HG02623 (cell line): ENCODE results near the gene C12orf50.
"Not testable (repeated sequence)": the region's sequence is repeated elsewhere in the genome, so short reads cannot be mapped to it uniquely, and the experiment has no call there.

Experiments used
- ATAC-seq: cut with Tn5 transposase; IDR thresholded peaks from one replicate; pipeline ENCODE4 v1.9.1; 2021; ENCODE audit warnings: moderate library complexity; ENCODE audit not compliant: unreplicated experiment

C12orf50 gene

DNA sequence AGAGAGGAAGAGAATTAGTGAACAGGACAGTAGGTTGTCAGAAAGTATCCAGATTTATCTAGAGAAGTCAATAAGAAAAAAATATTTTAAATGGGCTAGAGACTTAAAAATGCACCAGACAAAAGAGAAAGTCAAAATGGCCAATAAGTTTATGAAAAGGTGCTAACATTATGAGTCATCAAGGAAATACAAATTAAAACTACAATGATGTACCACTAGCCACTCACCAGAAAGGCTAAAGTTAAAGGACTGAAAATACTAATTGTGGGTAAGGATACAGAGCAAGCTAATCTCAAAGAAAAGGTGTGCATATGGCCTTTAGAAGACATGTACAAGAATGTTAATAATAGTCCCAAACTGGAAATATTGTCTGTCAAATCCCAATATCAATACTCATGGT, 37.7 kb downstream of the C12orf50 start:
- no peak for ATAC-seq

DNA sequence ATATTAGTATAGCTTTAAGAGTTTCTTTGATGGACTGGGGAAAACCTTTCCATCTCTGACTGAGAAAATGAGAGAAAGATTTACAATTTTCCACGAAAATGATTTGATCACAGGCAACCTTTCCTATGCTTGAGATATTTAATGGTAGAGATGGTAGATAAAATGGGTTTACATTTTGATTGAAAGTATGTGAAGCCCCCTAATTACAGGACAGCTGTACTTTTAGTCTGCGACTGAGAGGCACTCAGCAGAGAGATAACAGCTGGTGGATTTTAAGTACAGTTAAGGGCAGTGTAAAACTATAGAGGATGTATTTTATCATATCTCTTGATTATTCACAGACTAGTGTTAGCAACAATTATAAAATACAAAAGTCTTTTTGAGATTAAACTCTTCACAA, 40.7 kb downstream of the C12orf50 start:
- ATAC-seq: no peak

DNA sequence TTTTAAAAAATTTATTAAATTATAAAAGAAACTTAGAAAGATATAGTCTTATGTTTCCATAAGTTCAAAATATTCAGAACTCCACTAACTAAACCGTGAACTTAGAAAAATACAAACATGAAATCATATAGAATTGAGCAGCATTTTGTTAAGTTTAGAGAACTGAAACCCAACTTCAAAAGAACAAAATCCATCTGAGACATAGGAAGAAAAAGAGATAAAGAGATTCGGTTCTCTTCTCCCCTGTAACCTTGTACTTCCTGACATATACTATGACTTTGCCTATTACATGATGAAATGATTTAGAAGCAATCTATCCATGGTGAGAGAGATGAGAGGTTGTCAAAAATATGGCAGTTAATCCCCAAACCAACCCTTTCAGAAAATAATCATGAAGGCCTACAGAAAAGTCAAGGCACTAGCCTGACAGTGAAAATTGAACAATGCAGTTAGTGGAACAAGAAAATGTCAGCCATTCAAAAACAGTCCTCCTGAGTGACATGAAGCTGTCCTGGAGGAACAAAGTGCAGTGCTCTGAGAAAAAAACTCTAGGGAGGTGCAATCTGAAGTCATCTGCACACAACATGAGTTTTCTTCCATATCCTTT, 44.0 kb downstream of the C12orf50 start:
- ATAC-seq: no peak

DNA sequence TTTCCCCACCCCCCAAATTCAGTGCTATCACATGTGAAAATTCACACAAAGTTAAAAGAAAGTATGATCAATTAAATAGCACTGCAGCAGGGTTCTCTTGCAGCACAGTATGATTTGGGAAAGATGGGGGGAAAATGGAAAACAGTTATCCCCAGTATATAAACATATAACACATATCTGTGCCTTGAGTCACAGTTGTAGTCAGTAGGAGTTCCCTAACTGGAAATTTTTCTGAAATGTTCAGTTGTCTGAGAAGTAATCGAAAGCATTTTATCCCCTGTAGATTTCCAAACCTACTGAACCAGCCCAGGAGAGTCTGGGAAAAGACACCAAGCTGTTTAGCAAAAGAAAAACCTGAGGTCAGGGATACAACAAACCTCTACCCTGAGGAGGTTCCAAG, 47.0 kb downstream of the C12orf50 start:
- ATAC-seq: no peak

DNA sequence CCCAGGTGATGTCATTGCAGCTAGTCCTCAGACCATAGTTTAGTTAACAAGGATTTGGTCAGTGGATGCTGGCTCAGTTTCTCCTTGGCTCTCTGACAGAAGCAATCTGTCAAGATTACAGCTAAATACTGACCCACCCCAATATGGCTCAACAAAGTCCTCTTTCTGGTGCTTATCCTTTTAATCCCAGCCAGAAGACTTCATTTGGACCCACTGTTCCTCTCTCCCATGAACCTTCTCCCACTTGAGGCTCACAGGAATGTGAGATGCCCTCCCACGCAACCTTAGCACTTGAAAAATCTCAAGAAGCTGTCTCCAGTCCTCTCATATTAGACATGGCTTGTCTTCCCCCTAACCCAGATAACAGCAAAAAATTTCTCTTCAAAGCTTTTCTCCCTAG, 47.7 kb downstream of the C12orf50 start:
- no peak for ATAC-seq

DNA sequence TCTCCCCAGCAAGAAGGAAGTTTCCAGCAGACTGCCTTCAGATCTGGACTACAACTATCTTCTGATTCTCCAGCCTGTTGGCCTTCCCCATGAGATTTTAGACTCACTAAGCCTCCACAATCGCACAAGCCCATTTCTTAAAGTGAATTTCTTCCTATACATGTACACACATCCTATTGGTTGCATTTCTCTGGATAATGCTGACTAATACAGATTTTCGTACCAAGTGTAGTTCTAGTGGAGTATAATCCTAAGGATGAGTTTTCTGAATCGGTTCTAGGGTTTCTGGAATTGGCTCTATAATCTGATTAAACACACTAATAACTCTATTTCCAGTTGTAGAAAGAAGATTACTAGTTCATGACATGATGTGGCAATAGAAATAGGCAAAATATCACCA, 53.3 kb downstream of the C12orf50 start:
- no peak for ATAC-seq

DNA sequence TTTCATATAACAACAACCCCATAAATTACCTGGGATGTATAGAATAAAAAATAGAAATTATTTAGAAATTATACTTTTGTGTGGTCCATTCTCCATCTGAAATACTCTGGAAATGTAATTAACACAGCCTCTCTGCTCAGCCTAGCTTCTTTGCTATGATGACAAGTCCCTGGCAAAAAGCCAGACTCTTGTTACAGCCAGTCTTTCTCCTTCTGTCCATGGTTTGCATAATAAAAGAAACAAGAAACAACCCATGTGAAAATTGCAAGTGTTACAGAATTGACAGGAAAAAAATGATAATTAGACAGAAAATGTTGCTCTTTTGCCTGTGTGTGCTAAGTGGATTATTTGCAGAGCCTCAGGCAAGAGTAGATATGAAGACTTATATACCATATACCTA, 61.3 kb downstream of the C12orf50 start:
- ATAC-seq: no peak

DNA sequence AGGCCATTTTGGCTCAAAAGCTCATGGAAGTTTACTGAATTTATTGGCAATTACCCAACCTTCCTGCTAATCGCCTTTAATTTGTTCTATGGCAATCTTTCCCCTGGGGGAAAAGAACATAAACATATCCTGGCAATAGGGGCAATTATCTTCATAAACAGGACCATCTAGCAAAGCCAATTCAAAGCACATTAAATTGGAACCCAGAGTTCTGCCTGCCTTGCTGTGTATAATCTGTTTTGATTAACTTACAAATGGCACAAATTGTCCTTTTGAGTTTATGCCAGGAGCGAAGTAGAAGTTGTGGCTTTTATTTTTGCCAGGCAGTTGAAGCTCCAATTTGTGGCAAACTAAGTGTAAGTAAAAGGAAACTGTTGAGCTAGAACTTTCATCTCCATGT, 68.6 kb downstream of the C12orf50 start:
- ATAC-seq: no peak

DNA sequence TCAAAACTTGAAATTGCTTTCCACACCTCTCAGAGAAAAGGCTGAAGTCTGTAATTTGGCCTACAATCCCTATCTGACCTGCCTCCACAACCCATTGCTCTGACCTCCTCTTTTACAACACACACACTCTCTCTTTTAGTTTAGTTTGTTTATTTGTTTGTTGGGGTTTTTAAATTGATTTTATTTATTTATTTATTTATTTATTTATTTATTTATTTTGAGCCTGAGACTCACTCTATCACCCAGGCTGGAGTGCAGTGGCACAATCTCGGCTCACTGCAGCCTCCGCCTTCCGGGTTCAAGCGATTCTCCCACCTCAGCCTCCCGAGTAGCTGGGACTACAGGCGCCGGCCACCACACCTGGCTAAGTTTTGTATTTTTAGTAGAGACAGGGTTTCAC, 75.2 kb downstream of the C12orf50 start:
- not testable (repeated sequence) for ATAC-seq

DNA sequence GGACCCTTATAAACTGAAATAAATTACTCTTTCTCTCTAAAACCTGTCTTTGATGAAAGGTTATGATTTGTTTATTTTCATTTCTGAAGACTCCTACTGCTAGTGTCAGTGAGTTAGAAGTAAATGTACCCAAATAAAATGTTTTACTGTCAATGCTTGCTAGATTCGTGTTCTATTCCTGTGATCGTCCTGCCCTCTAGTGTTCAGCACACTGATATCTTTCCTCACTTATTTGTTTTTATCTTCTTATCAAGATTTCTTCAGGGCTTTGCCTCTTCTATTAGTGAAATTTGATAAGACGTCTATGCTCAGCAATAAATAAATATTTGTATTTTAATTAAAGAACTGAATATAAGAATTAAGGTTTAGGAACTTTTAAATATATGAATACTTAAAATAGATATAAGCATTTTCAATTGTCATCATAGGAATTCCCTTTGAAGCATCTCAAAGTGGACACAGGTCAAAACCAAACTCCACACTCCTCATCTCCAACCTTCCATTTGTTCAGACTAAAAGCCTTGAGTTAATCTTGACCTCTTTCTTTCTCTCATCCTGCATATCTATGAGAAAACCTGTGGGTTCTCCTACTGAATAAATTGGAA, 75.8 kb downstream of the C12orf50 start:
- no peak for ATAC-seq

DNA sequence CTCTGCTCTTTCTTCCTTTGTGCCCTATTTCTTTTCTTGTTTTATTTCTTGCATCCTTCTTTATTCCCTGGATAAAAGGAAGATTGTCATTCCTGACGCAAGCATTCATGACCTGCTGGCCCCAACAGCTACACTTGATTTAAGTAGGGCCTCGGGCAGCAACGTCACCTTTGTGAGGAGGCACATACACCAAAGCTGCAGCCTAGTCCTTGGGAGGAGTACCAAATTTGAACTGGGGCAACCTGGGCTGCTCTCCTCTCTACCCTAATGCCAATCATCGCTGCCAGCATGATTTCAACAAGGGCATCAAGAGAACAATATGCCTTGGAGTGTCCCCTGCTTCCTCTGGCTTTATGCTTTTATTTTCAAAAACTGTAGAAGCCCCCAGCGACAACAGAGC, 76.4 kb downstream of the C12orf50 start:
- no peak for ATAC-seq

DNA sequence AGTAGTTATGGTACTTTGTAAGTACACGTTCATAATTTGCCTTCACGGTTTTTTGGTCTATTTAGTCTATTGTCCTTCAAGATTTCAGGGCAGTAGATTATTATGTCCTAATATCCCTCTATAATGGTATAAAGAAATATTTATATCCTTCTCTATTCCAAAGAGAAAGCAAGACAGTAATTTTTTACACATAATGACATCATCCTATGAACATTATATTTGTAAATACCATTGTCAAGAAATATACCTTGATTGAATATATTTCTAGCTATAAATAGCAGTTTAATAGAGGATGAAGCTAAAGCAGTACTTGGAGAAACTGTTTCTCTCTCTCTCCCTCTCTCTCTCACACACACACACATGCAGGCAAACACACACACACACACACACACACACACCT, 77.0 kb downstream of the C12orf50 start:
- no peak for ATAC-seq

DNA sequence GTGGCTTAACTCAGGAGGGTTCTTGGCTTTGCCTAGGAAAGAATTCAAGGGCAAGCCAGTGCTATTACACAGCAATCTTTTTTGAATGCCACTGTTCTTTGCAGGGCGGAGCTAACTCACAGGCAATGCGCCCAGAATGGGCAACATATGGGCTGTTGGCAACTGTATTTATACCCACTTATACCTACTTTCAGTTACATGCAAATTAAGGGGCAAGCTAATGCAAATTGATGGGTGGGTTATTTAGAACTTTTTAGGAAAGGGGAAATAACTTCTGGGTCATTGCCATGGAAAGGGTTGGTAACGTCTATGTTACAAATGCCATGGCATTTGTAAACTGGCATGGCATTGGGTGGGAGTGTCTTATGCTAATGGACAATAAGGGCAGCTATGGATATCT, 85.4 kb downstream of the C12orf50 start:
- ATAC-seq: no peak

DNA sequence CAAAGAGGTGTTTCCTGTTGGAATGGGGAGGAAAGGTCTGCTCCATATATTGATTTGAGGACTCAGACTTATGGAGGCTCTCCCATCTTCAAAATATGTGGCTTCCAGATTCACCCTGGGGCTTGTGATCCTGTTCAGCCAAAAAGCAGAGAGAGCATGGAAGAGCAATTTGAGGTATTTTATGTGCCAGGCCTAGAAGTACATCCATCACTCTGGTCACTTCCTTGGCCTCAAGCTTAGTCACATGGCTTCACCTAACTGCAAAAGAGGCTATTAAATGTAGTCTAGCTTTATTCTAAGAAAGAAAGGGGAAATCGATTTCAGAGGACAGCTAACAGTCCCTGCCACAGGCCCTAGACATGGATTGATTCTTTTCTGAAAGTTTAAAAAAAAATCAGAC, 86.2 kb downstream of the C12orf50 start:
- ATAC-seq: no peak

DNA sequence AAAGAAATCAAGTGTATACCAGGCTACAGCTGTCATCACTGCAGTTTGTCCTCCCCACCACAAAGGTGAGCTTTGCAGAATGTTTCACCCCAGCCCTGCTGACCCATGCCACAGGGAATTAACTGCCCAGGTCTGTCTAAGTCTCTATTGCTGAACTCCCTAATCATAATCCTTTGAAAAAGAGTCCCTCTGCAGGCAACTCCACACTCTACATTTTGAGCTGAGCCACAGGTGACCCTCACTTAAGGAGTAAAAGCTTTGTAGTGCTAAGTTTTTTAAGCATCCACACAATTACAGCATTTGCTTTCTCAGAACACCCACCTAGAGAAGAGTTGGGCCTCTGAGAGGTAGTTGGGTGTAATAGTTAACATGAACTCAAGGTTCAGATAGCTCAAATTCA, 90.0 kb downstream of the C12orf50 start:
- ATAC-seq: no peak

DNA sequence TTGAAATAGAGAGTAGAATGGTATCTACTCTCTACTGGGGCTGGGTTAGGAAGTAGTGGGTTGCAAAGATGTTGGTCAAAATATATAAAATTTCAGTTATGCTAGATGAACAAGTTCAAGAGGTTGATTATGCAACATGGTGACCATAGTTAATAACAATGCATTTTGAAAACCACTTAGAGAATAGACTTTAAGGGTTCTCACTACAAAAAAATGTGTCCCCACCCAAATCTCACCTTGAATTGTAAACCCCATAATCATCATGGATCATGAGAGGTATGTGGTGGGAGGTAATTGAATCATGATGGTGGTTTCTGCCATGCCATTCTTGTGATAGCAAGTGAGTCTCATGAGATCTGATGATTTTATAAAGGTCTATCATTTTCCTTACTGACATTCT, 94.0 kb downstream of the C12orf50 start:
- ATAC-seq: no peak

DNA sequence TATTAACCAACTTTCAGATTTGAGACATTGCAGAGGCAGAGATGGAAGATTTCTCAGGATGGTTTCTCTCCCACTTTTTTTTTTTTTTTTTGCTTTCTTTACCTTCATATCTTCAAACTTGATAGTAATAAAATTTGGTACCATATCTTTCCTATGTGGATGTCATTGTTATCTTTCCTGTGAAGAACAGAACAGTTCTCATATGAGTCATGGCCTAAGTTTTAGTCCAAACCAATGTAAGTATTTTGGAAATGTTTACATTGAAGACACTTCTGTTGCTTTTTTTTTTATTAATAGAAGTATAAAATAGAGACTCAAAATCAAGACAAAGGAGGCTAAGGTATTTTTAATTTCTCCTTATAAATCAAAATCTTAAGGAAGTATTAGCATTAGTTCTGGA, 95.2 kb downstream of the C12orf50 start:
- ATAC-seq: no peak

DNA sequence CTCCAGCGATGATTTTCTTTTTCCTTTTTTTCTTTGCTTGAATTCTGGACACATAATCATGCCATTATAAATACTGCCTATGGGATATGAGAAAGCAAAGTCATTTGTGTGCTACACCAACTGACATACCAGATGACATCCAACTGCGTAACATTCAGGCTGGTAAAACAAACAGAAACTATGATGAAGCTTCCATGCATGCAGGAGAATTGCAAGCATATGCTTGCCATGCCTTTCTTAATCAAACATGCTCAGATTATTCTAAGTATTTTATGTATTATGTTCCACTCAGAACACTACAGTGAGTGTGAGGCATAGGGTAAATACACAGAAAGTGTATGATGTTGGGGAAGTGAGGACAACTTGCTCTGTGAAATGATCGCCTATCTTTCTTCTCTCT, 97.4 kb downstream of the C12orf50 start:
- ATAC-seq: no peak

DNA sequence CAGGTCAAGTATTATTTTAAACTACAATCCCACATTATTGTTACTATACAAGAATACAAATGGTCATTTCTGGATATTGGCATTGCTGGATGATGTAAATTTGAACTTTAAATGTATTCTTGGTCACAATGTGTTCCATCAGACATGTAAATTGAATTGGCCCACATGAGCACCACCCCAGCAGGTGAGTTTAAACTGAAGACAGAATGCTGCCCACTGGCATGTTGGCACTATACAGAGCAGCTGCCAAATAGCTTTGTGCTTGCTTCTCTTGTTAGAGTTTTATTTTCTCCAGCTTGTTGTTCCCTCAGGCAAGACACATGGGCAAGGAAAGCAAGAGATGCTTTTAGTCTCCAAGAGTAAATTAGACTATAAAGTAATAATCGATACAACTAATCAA, 98.6 kb downstream of the C12orf50 start:
- ATAC-seq: no peak
